HG03159 (cell line): ENCODE measurements around the gene SLC38A7.
A peak's percentile ranks its signal among the peaks of the same experiment; 100 is the strongest.
"Not testable (repeated sequence)": the region's sequence is repeated elsewhere in the genome, so short reads cannot be mapped to it uniquely, and the experiment has no call there.

Source experiments
- ATAC-seq: cut with Tn5 transposase; IDR thresholded peaks from one replicate; pipeline ENCODE4 v1.9.1; 2021; ENCODE audit warnings: mild to moderate bottlenecking, moderate library complexity; ENCODE audit not compliant: unreplicated experiment

SLC38A7 gene

GRCh38 chr16:58684354-58685083 lies at the start of gene SLC38A7:
Gene SLC38A7 (minus strand): TSS chr16:58684770. CDS start chr16:58680126, 4,644 bp downstream.
- ATAC-seq: peak; percentile 97

GRCh38 chr16:58733671-58734458 lies 49.3 kb upstream of the SLC38A7 start, which contains the start of gene GOT2:
Gene GOT2 (minus strand): TSS chr16:58734316. CDS start chr16:58734228, 88 bp downstream.
- peak; percentile 94 for ATAC-seq

GRCh38 chr16:58733248-58733670 lies 48.7 kb upstream of the SLC38A7 start:
- no peak for ATAC-seq

GRCh38 chr16:58732545-58733247 lies 48.1 kb upstream of the SLC38A7 start:
- ATAC-seq: peak; percentile 39

GRCh38 chr16:58730724-58731370 lies 46.3 kb upstream of the SLC38A7 start:
- ATAC-seq: no peak

GRCh38 chr16:58727796-58728568 lies 43.4 kb upstream of the SLC38A7 start:
- ATAC-seq: no peak

GRCh38 chr16:58727028-58727781 lies 42.6 kb upstream of the SLC38A7 start:
- ATAC-seq: no peak

GRCh38 chr16:58723109-58723508 lies 38.5 kb upstream of the SLC38A7 start:
- ATAC-seq: no peak

GRCh38 chr16:58717994-58718393 lies 33.4 kb upstream of the SLC38A7 start:
- ATAC-seq: no peak

GRCh38 chr16:58716468-58716867 lies 31.9 kb upstream of the SLC38A7 start:
- ATAC-seq: no peak

- ATAC-seq: no peak
Measured at GRCh38 chr16:58713742-58714141, 29.2 kb upstream of the SLC38A7 start.

GRCh38 chr16:58709333-58709732 lies 24.8 kb upstream of the SLC38A7 start:
- no peak for ATAC-seq

GRCh38 chr16:58699151-58699550 lies 14.6 kb upstream of the SLC38A7 start:
- ATAC-seq: no peak

GRCh38 chr16:58695368-58695767 lies 10.8 kb upstream of the SLC38A7 start:
- no peak for ATAC-seq

GRCh38 chr16:58692450-58692849 lies 7.9 kb upstream of the SLC38A7 start:
- no peak for ATAC-seq

- ATAC-seq: not testable (repeated sequence)
Measured at GRCh38 chr16:58686985-58687706, 2.6 kb upstream of the SLC38A7 start.

- ATAC-seq: no peak
Measured at GRCh38 chr16:58685084-58685449, 497 bp upstream of the SLC38A7 start.

- ATAC-seq: peak; percentile 4
Measured at GRCh38 chr16:58684001-58684353, 593 bp downstream of the SLC38A7 start.

GRCh38 chr16:58679763-58680162 lies 4.8 kb downstream of the SLC38A7 start:
- no peak for ATAC-seq
